Panc1 (cell line): ENCODE results near the gene LAMB1.

Experiments
- POLR2AphosphoS5 ChIP-seq: IDR thresholded peaks from 2 replicates; pipeline ENCODE4 v1.6.1; 2012; ENCODE audit warnings: mild to moderate bottlenecking, low read depth, low read length, moderate library complexity
- REST ChIP-seq, 2 experiments: IDR thresholded peaks; 2 replicates each; pipeline ENCODE4 v1.6.1; 2011 to 2012; ENCODE audit warnings: low read depth in 2 of 2, control low read depth in 1 of 2, low read length in 1 of 2, mild to moderate bottlenecking in 1 of 2, moderate library complexity in 1 of 2; ENCODE audit not compliant: insufficient read depth in 1 of 2
- TF ChIP-seq, protein P1 (sequence below): fragments of 450-650 bp; IDR thresholded peaks from 2 replicates; pipeline ENCODE4 v1.5.1; 2017; ENCODE audit warnings: mild to moderate bottlenecking

- TF ChIP-seq, protein P1, sequence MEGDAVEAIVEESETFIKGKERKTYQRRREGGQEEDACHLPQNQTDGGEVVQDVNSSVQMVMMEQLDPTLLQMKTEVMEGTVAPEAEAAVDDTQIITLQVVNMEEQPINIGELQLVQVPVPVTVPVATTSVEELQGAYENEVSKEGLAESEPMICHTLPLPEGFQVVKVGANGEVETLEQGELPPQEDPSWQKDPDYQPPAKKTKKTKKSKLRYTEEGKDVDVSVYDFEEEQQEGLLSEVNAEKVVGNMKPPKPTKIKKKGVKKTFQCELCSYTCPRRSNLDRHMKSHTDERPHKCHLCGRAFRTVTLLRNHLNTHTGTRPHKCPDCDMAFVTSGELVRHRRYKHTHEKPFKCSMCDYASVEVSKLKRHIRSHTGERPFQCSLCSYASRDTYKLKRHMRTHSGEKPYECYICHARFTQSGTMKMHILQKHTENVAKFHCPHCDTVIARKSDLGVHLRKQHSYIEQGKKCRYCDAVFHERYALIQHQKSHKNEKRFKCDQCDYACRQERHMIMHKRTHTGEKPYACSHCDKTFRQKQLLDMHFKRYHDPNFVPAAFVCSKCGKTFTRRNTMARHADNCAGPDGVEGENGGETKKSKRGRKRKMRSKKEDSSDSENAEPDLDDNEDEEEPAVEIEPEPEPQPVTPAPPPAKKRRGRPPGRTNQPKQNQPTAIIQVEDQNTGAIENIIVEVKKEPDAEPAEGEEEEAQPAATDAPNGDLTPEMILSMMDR = peak; percentile 55
- peak in 1 of 2 experiments; percentile 7; a peak in 1 of 4 replicates for TF ChIP-seq REST (IDR thresholded peaks at IDR 0.05; ENCODE audit: insufficient read depth in 1 of 2, low read depth in 2 of 2, low read length in 1 of 2)
- TF ChIP-seq POLR2AphosphoS5 = no peak
Measured at GRCh38 chr7:108000875-108001763, 1.8 kb downstream of the LAMB1 start.
